ENCODE results near the gene BTBD16.

The BTBD16 gene

DNA sequence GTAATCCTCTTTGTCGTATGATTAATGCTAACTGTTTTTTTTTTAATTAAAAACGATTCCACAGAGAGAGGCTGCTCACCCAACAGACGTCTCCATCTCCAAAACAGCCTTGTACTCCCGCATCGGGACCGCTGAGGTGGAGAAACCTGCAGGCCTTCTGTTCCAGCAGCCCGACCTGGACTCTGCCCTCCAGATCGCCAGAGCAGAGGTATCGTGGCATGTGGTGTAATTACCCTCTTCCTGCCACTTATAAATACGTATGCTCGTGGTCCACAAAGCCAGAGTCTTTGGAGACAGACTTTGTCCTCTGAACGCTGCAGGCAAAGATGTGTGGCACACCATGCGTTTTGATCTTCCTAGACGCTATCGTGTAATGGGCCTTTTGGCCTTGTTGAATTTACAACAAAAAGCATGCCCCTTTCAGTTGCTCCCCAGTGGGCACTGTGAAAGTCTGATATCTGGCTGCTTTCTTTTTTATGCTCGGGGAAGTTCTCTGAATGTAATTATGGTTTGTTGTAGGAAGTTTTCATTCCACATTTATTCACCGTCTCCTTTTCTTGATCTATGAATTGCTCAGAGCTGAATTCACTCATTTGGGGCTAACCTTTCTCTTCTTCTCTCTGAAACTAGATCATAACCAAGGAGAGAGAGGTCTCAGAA, 33.6 kb upstream of the BTBD16 start:
- no peak overlapping the region for H3K4me3 ChIP-seq (ENCODE audit: low read depth, low read length)
- H3K79me1 ChIP-seq (ENCODE audit: low read length), result no peaks in the 10 kb centered on the region
- H4K91ac ChIP-seq (ENCODE audit: low read depth, low read length), result no peak overlapping the region
- H4K8ac ChIP-seq (ENCODE audit: low read depth, low read length), result no peak overlapping the region
- no peaks in the 10 kb centered on the region for H3K27me3 ChIP-seq (ENCODE audit: insufficient read depth, low read length)
- no peak overlapping the region for H2BK120ac ChIP-seq (ENCODE audit: insufficient read depth, low read length, poor library complexity)
- no peak overlapping the region for H2AFZ ChIP-seq (ENCODE audit: insufficient read depth, low read length, poor library complexity)
- H3K14ac ChIP-seq (ENCODE audit: low read length), result no peak overlapping the region
- H2AK5ac ChIP-seq (ENCODE audit: low read length), result no peak overlapping the region
- H3K36me3 ChIP-seq (ENCODE audit: control insufficient read depth in 1 of 2, insufficient read depth in 2 of 2, low read length in 2 of 2), result peaks cover 7 to 14% of the 10 kb centered on the region in 2 experiments
- no peaks in the 10 kb centered on the region for H3K79me2 ChIP-seq (ENCODE audit: control insufficient read depth, insufficient read depth, low read length, poor library complexity)
- H3K4me1 ChIP-seq (ENCODE audit: control insufficient read depth in 1 of 2, insufficient read depth in 2 of 2, low read length in 2 of 2), result peaks cover 3 to 7% of the 10 kb centered on the region in 2 experiments
- no peak for DNase-seq
- peak overlapping the region; percentile 5 for H3K27ac ChIP-seq (ENCODE audit: low read depth, low read length)
- no peak overlapping the region for H2BK5ac ChIP-seq (ENCODE audit: low read depth, low read length, poor library complexity)
- H2BK12ac ChIP-seq (ENCODE audit: low read length), result no peak overlapping the region
- H3K18ac ChIP-seq (ENCODE audit: low read length), result no peak overlapping the region
- no peak overlapping the region for H3K9ac ChIP-seq (ENCODE audit: low read length)
- H3K23ac ChIP-seq (ENCODE audit: low read length), result no peak overlapping the region
- no peak overlapping the region for H3K4ac ChIP-seq (ENCODE audit: low read depth, low read length)
- H4K12ac ChIP-seq (ENCODE audit: low read depth, low read length), result no peak overlapping the region
- H3K9me3 ChIP-seq (ENCODE audit: insufficient read depth, low read depth, low read length), result peaks cover 1% of the 10 kb centered on the region
- H3K4me2 ChIP-seq (ENCODE audit: low read length), result no peak overlapping the region
- WGBS (ENCODE audit: extremely low coverage, insufficient coverage, insufficient read length), result no CpG with 5 or more reads among the region's 17 CpGs

DNA sequence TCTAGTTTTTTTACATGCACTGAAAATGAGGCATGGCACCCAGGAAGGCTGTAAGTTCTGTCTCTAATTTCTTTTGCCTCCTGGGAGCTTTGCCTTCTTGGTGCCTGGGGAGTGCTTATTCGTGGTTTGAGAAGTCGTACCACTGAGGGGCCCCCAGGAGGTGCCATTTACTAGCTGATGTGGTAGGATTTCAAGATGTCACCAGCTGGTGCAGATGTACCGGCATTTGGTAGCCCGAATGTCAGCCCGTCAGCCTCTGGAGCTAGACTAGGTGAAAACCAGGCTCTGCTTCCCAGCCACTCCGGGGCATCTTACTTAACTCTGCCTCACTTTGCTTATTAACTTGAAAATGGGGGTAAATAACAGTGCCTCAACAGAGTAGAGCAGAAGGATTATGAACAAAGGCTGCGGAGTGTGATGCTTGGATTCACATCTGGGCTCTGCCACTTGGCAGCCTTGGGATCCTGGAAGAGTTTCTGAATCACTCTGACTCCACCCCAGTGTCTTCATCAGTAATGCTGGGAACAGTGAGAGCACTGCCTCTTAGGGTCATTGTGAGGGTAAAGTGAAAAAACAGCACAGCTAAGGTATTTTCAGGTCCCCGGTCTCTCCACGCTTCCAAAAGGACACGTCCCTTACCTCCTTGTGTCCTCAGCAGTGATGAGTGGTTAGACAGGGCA, 31.4 kb upstream of the BTBD16 start:
- WGBS (ENCODE audit: extremely low coverage, insufficient coverage, insufficient read length), result no CpG with 5 or more reads among the region's 10 CpGs
- no peak overlapping the region for H2AFZ ChIP-seq (ENCODE audit: insufficient read depth, low read length, poor library complexity)
- H3K27me3 ChIP-seq (ENCODE audit: insufficient read depth, low read length), result no peaks in the 10 kb centered on the region
- no peak overlapping the region for H2BK120ac ChIP-seq (ENCODE audit: insufficient read depth, low read length, poor library complexity)
- H3K14ac ChIP-seq (ENCODE audit: low read length), result no peak overlapping the region
- H2AK5ac ChIP-seq (ENCODE audit: low read length), result no peak overlapping the region
- H4K8ac ChIP-seq (ENCODE audit: low read depth, low read length), result no peak overlapping the region
- H4K91ac ChIP-seq (ENCODE audit: low read depth, low read length), result no peak overlapping the region
- no peak overlapping the region for H3K4me3 ChIP-seq (ENCODE audit: low read depth, low read length)
- peaks cover 3 to 7% of the 10 kb centered on the region in 2 experiments for H3K4me1 ChIP-seq (ENCODE audit: control insufficient read depth in 1 of 2, insufficient read depth in 2 of 2, low read length in 2 of 2)
- H3K9me3 ChIP-seq (ENCODE audit: insufficient read depth, low read depth, low read length), result peaks cover 1% of the 10 kb centered on the region
- no peak overlapping the region for H4K12ac ChIP-seq (ENCODE audit: low read depth, low read length)
- no peaks in the 10 kb centered on the region for H3K79me1 ChIP-seq (ENCODE audit: low read length)
- H3K79me2 ChIP-seq (ENCODE audit: control insufficient read depth, insufficient read depth, low read length, poor library complexity), result no peaks in the 10 kb centered on the region
- H3K4me2 ChIP-seq (ENCODE audit: low read length), result no peak overlapping the region
- H2BK5ac ChIP-seq (ENCODE audit: low read depth, low read length, poor library complexity), result no peak overlapping the region
- H3K27ac ChIP-seq (ENCODE audit: low read depth, low read length), result no peak overlapping the region
- peaks cover 5 to 7% of the 10 kb centered on the region in 2 experiments for H3K36me3 ChIP-seq (ENCODE audit: control insufficient read depth in 1 of 2, insufficient read depth in 2 of 2, low read length in 2 of 2)
- no peak overlapping the region for H2BK12ac ChIP-seq (ENCODE audit: low read length)
- H3K23ac ChIP-seq (ENCODE audit: low read length), result no peak overlapping the region
- no peak overlapping the region for H3K18ac ChIP-seq (ENCODE audit: low read length)
- H3K4ac ChIP-seq (ENCODE audit: low read depth, low read length), result no peak overlapping the region
- DNase-seq, result no peak
- H3K9ac ChIP-seq (ENCODE audit: low read length), result no peak overlapping the region

DNA sequence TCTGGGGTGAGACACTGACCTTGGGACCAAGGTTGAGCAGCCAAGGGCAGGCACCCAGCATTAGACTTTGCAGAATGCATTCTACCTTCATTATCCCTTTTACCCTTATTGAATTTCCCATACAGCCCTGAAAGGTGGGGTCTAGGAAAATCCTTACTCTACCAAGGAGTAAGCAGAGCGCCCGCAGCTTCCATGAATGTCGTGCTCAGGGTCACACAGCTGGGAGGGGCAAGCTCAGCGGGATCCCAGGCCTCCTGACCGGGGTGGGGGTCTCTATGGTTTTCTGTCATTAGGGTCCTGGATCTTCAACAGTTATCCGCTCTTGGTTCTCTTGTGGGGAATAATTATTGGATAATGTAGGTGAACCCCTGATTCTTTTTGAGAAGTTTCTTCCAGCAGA, 30.7 kb upstream of the BTBD16 start:
- no peak for DNase-seq
- no CpG with 5 or more reads among the region's 6 CpGs for WGBS (ENCODE audit: extremely low coverage, insufficient coverage, insufficient read length)
- no peak overlapping the region for H3K4ac ChIP-seq (ENCODE audit: low read depth, low read length)
- H2BK12ac ChIP-seq (ENCODE audit: low read length), result no peak overlapping the region
- H3K9ac ChIP-seq (ENCODE audit: low read length), result no peak overlapping the region
- no peak overlapping the region for H3K27ac ChIP-seq (ENCODE audit: low read depth, low read length)
- H3K79me2 ChIP-seq (ENCODE audit: control insufficient read depth, insufficient read depth, low read length, poor library complexity), result no peaks in the 10 kb centered on the region
- no peak overlapping the region for H4K12ac ChIP-seq (ENCODE audit: low read depth, low read length)
- no peaks in the 10 kb centered on the region for H3K27me3 ChIP-seq (ENCODE audit: insufficient read depth, low read length)
- peaks cover 5 to 7% of the 10 kb centered on the region in 2 experiments for H3K36me3 ChIP-seq (ENCODE audit: control insufficient read depth in 1 of 2, insufficient read depth in 2 of 2, low read length in 2 of 2)
- H3K9me3 ChIP-seq (ENCODE audit: insufficient read depth, low read depth, low read length), result peaks cover 1% of the 10 kb centered on the region
- H3K23ac ChIP-seq (ENCODE audit: low read length), result no peak overlapping the region
- no peak overlapping the region for H2AK5ac ChIP-seq (ENCODE audit: low read length)
- no peaks in the 10 kb centered on the region for H3K79me1 ChIP-seq (ENCODE audit: low read length)
- no peak overlapping the region for H2BK5ac ChIP-seq (ENCODE audit: low read depth, low read length, poor library complexity)
- no peak overlapping the region for H3K18ac ChIP-seq (ENCODE audit: low read length)
- H3K4me2 ChIP-seq (ENCODE audit: low read length), result no peak overlapping the region
- H2AFZ ChIP-seq (ENCODE audit: insufficient read depth, low read length, poor library complexity), result no peak overlapping the region
- H4K91ac ChIP-seq (ENCODE audit: low read depth, low read length), result no peak overlapping the region
- H3K14ac ChIP-seq (ENCODE audit: low read length), result no peak overlapping the region
- H4K8ac ChIP-seq (ENCODE audit: low read depth, low read length), result no peak overlapping the region
- no peak overlapping the region for H3K4me3 ChIP-seq (ENCODE audit: low read depth, low read length)
- peaks cover 3 to 7% of the 10 kb centered on the region in 2 experiments for H3K4me1 ChIP-seq (ENCODE audit: control insufficient read depth in 1 of 2, insufficient read depth in 2 of 2, low read length in 2 of 2)
- H2BK120ac ChIP-seq (ENCODE audit: insufficient read depth, low read length, poor library complexity), result no peak overlapping the region

- Histone ChIP-seq H3K36me3 (ENCODE audit: control insufficient read depth in 1 of 2, insufficient read depth in 2 of 2, low read length in 2 of 2) (peaks cover 7% of the 10 kb centered on the region in 2 experiments), H3K27ac (ENCODE audit: low read depth, low read length) (no peak overlapping the region), H3K79me1 (ENCODE audit: low read length) (no peaks in the 10 kb centered on the region), H3K79me2 (ENCODE audit: control insufficient read depth, insufficient read depth, low read length, poor library complexity) (no peaks in the 10 kb centered on the region), H3K9ac (ENCODE audit: low read length) (no peak overlapping the region), H3K14ac (ENCODE audit: low read length) (no peak overlapping the region), H3K4me3 (ENCODE audit: low read depth, low read length) (peak overlapping the region; percentile 12), H2AK5ac (ENCODE audit: low read length) (no peak overlapping the region), H3K4ac (ENCODE audit: low read depth, low read length) (no peak overlapping the region), H2BK120ac (ENCODE audit: insufficient read depth, low read length, poor library complexity) (no peak overlapping the region), H3K4me1 (ENCODE audit: control insufficient read depth in 1 of 2, insufficient read depth in 2 of 2, low read length in 2 of 2) (peaks cover 3% of the 10 kb centered on the region in 2 experiments), H2BK5ac (ENCODE audit: low read depth, low read length, poor library complexity) (no peak overlapping the region), H3K9me3 (ENCODE audit: insufficient read depth, low read depth, low read length) (peaks cover 1% of the 10 kb centered on the region), H2AFZ (ENCODE audit: insufficient read depth, low read length, poor library complexity) (no peak overlapping the region), H3K18ac (ENCODE audit: low read length) (no peak overlapping the region), H4K8ac (ENCODE audit: low read depth, low read length) (no peak overlapping the region), H3K23ac (ENCODE audit: low read length) (no peak overlapping the region), H3K4me2 (ENCODE audit: low read length) (no peak overlapping the region), H3K27me3 (ENCODE audit: insufficient read depth, low read length) (no peaks in the 10 kb centered on the region), H4K91ac (ENCODE audit: low read depth, low read length) (no peak overlapping the region), H4K12ac (ENCODE audit: low read depth, low read length) (no peak overlapping the region), H2BK12ac (ENCODE audit: low read length) (no peak overlapping the region)
- no CpG with 5 or more reads among the region's 8 CpGs for WGBS (ENCODE audit: extremely low coverage, insufficient coverage, insufficient read length)
- DNase-seq, result no peak
These were observed 29.3 kb upstream of the BTBD16 start for GRCh38 chr10:122241836-122242235.

All from trophoblast cell (in vitro differentiated cells and primary cell).